Osteoblast (primary cell): Measurements from ENCODE around the gene KIAA0825. TPM values are rescaled to one million over a fixed set of nuclear protein-coding genes. Genes with fewer than 3 reads are reported as not detected.
A peak's percentile ranks its signal among the peaks of the same experiment; 100 is the strongest.

Experiments
- DNase-seq: peaks from one replicate; pipeline ENCODE4 v3.0.0; 2011; ENCODE audit warnings: low spot score, mixed read lengths; ENCODE audit not compliant: insufficient read length; ENCODE audit errors: missing footprints
- H2AFZ ChIP-seq: 2 replicates; pipeline ENCODE4 v1.6.0; 2011; ENCODE audit warnings: mild to moderate bottlenecking, low read length
- H3K27ac ChIP-seq: 2 replicates; pipeline ENCODE4 v1.5.1; 2011; ENCODE audit warnings: mild to moderate bottlenecking, low read depth, low read length, moderate library complexity
- H3K27me3 ChIP-seq: 2 replicates; pipeline ENCODE4 v1.6.0; 2012; ENCODE audit warnings: mild to moderate bottlenecking, control low read depth, inconsistent platforms, low read length, moderate library complexity; ENCODE audit not compliant: insufficient read depth
- H3K36me3 ChIP-seq: 2 replicates; pipeline ENCODE4 v1.5.1; 2011; ENCODE audit warnings: mild to moderate bottlenecking, low read length, control low read depth, moderate library complexity; ENCODE audit not compliant: insufficient read depth
- H3K4me1 ChIP-seq: 2 replicates; pipeline ENCODE4 v1.5.1; 2011; ENCODE audit warnings: mild to moderate bottlenecking, low read length, control low read depth, moderate library complexity; ENCODE audit not compliant: insufficient read depth
- H3K4me2 ChIP-seq: 2 replicates; pipeline ENCODE4 v1.6.0; 2011; ENCODE audit warnings: mild to moderate bottlenecking, low read length; ENCODE audit not compliant: insufficient read depth
- H3K4me3 ChIP-seq: fragments of 200-600 bp; sonication (generic); 3 replicates; pipeline ENCODE4 v1.5.1; 2012; ENCODE audit warnings: mild to moderate bottlenecking, low read length, inconsistent platforms; ENCODE audit not compliant: insufficient read depth
- H3K79me2 ChIP-seq: 2 replicates; pipeline ENCODE4 v1.6.0; 2012; ENCODE audit warnings: mild to moderate bottlenecking, low read length, control low read depth, inconsistent platforms; ENCODE audit not compliant: insufficient read depth
- H3K9me3 ChIP-seq: 2 replicates; pipeline ENCODE4 v1.5.1; 2011; ENCODE audit warnings: low read depth, low read length, control low read depth
- H4K20me1 ChIP-seq: 2 replicates; pipeline ENCODE4 v1.6.0; 2012; ENCODE audit warnings: mild to moderate bottlenecking, low read length, control low read depth; ENCODE audit not compliant: insufficient read depth
- CTCF ChIP-seq: IDR thresholded peaks from 2 replicates; pipeline ENCODE4 v1.5.1; 2011; ENCODE audit warnings: mild to moderate bottlenecking, low read depth, low read length, moderate library complexity; ENCODE audit errors: extremely low read depth
- total RNA-seq: library from RNA; depleted of rRNA; stranded (reverse); fragments of >200 nt; gene quantifications from 2 replicates; pipeline ENCODE4 v1.2.3, GENCODE V29; 2012

The KIAA0825 gene
- total RNA-seq, 1 donor: 8.0 TPM

GRCh38 chr5:94545870-94546625 is 72.4 kb downstream of the KIAA0825 start:
- Histone ChIP-seq H2AFZ (no peak overlapping the region), H3K79me2 (no peaks in the 10 kb centered on the region), H4K20me1 (no peaks in the 10 kb centered on the region), H3K9me3 (peaks cover 1% of the 10 kb centered on the region), H3K27me3 (no peaks in the 10 kb centered on the region), H3K27ac (no peak overlapping the region), H3K4me1 (no peaks in the 10 kb centered on the region), H3K36me3 (no peaks in the 10 kb centered on the region), H3K4me2 (no peak overlapping the region), H3K4me3 (no peak overlapping the region)
- TF ChIP-seq CTCF: no peak
- no peak for DNase-seq

- Histone ChIP-seq H3K27ac (no peak overlapping the region), H3K79me2 (no peaks in the 10 kb centered on the region), H3K4me2 (no peak overlapping the region), H3K27me3 (no peaks in the 10 kb centered on the region), H3K4me3 (no peak overlapping the region), H3K4me1 (no peaks in the 10 kb centered on the region), H4K20me1 (no peaks in the 10 kb centered on the region), H3K9me3 (peaks cover 2% of the 10 kb centered on the region), H2AFZ (no peak overlapping the region), H3K36me3 (no peaks in the 10 kb centered on the region)
- TF ChIP-seq CTCF: no peak
- no peak for DNase-seq
These were observed 73.4 kb downstream of the KIAA0825 start for GRCh38 chr5:94544875-94545547.

GRCh38 chr5:94544031-94544650 is 74.3 kb downstream of the KIAA0825 start:
- Histone ChIP-seq H3K36me3 (no peaks in the 10 kb centered on the region), H4K20me1 (no peaks in the 10 kb centered on the region), H3K9me3 (peaks cover 2% of the 10 kb centered on the region), H3K27ac (no peak overlapping the region), H3K4me1 (no peaks in the 10 kb centered on the region), H3K4me3 (no peak overlapping the region), H3K27me3 (no peaks in the 10 kb centered on the region), H2AFZ (no peak overlapping the region), H3K4me2 (no peak overlapping the region), H3K79me2 (no peaks in the 10 kb centered on the region)
- TF ChIP-seq CTCF: no peak
- peak; percentile 36 for DNase-seq
